B cell (primary cell): ENCODE measurements around the gene EFL1.
"Not testable (repeated sequence)": the region's sequence is repeated elsewhere in the genome, so short reads cannot be mapped to it uniquely, and the experiment has no call there.

Source experiments
- EZH2 ChIP-seq: IDR thresholded peaks from 2 replicates; pipeline ENCODE4 v1.6.1; 2012; ENCODE audit warnings: borderline replicate concordance, low read depth, mild to moderate bottlenecking, moderate library complexity, low read length; ENCODE audit not compliant: insufficient read depth, poor library complexity, severe bottlenecking
- TF ChIP-seq, protein P1 (sequence below): fragments of 200-600 bp; IDR thresholded peaks from one replicate; pipeline ENCODE4 v1.8.0; 2022; ENCODE audit warnings: antibody characterized with exemption, mild to moderate bottlenecking

DNA sequence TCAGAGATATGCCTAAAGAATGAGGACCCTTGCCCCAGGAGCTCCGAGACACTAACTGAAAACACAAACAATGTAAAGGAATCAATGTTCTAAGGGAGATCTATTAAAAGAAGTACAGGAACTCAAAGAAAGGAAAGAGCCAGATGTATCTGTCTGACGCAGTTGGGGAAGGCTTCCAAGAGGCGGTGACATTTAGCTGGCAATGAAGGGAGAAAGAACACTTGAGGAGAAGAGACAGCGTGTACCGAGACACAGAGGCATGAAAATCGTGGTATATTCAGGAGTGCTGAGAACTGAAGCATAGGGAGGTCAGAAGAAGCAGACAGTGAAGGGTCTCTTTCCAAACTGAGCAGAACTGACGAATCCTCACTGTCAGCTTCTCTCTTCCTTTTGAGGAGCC, 66.7 kb downstream of the EFL1 start:
- TF ChIP-seq, protein P1, sequence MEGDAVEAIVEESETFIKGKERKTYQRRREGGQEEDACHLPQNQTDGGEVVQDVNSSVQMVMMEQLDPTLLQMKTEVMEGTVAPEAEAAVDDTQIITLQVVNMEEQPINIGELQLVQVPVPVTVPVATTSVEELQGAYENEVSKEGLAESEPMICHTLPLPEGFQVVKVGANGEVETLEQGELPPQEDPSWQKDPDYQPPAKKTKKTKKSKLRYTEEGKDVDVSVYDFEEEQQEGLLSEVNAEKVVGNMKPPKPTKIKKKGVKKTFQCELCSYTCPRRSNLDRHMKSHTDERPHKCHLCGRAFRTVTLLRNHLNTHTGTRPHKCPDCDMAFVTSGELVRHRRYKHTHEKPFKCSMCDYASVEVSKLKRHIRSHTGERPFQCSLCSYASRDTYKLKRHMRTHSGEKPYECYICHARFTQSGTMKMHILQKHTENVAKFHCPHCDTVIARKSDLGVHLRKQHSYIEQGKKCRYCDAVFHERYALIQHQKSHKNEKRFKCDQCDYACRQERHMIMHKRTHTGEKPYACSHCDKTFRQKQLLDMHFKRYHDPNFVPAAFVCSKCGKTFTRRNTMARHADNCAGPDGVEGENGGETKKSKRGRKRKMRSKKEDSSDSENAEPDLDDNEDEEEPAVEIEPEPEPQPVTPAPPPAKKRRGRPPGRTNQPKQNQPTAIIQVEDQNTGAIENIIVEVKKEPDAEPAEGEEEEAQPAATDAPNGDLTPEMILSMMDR, result not testable (repeated sequence)
- TF ChIP-seq EZH2, result not testable (repeated sequence)
